HCT116 (cell line): ENCODE results near the gene GCSAM. TPM values are rescaled to one million over a fixed set of nuclear protein-coding genes. Genes with fewer than 3 reads are reported as not detected.

Experiments used
- ATAC-seq: fragments of 200-7000 bp; cut with Tn5 transposase; 2 replicates; pipeline ENCODE4 v1.9.1; 2020; ENCODE audit warnings: mild to moderate bottlenecking, moderate library complexity
- BruUV-seq: library from RNA; stranded (reverse); fragments of 400-500 nt; replicated peaks from 2 replicates; lab custom pipeline; 2021; lab: Mats Ljungman, UMichigan
- CTCF ChIA-PET: fragments of 300-600 bp; sonication (Branson Sonifier 250); formaldehyde crosslinking; loops from one replicate; lab custom pipeline; 2021; ENCODE audit warnings: antibody characterized with exemption; lab: Charles Lee
- POLR2A ChIA-PET: fragments of 300-600, 350-600 bp; sonication (Branson Sonifier 250); formaldehyde crosslinking; loops from one replicate; lab custom pipeline; 2021; ENCODE audit warnings: antibody characterized with exemption; lab: Charles Lee
- RAD21 ChIA-PET, 2 experiments: fragments of 300-600 bp; sonication (Branson Sonifier 250); formaldehyde crosslinking; loops; one replicate each; lab custom pipeline; 2023; ENCODE audit warnings: low total read pairs in 2 of 2; ENCODE audit not compliant: uncharacterized antibody in 2 of 2, unreplicated experiment in 2 of 2, low non-redundant PET in 1 of 2; lab: Charles Lee
- DNase-seq: peaks from one replicate; pipeline ENCODE4 v3.0.0-alpha.2; 2010; ENCODE audit warnings: low read depth, low spot score
- H2AFZ ChIP-seq: fragments of 200-600 bp; shearing (Covaris generic), sonication (generic); 2 replicates; pipeline ENCODE4 v1.6.1; 2017; ENCODE audit warnings: low read depth, mixed run types, mixed read lengths, antibody characterized with exemption, low read length; ENCODE audit not compliant: poor library complexity, severe bottlenecking
- H3K27ac ChIP-seq: 2 replicates; pipeline ENCODE4 v1.5.1; 2012; ENCODE audit warnings: low read depth, low read length
- H3K27me3 ChIP-seq: fragments of 200-600 bp; sonication (generic); 2 replicates; pipeline ENCODE4 v1.6.1; 2016; ENCODE audit warnings: mixed run types, low read length, mixed read lengths; ENCODE audit not compliant: insufficient read depth
- H3K36me3 ChIP-seq, 2 experiments: fragments of 200-500 bp in 1 of 2; fragments of 200-600 bp in 1 of 2; sonication (Bioruptor generic) in 1 of 2; sonication (generic) in 1 of 2; 2 replicates each; pipeline versions ENCODE4 v1.5.1 to v1.6.1; 2014 to 2016; ENCODE audit warnings: low read length in 2 of 2, inconsistent platforms in 1 of 2, mixed read lengths in 1 of 2, mixed run types in 1 of 2; ENCODE audit not compliant: insufficient read depth in 2 of 2, control insufficient read depth in 1 of 2
- H3K4me1 ChIP-seq, 2 experiments: fragments of 200-600 bp in 1 of 2; sonication (generic) in 1 of 2; 2 replicates each; pipeline versions ENCODE4 v1.5.1 to v1.6.1; 2012 to 2017; ENCODE audit warnings: low read length in 2 of 2, inconsistent platforms in 1 of 2, mild to moderate bottlenecking in 1 of 2, mixed read lengths in 1 of 2, mixed run types in 1 of 2, moderate library complexity in 1 of 2; ENCODE audit not compliant: insufficient read depth in 2 of 2, control insufficient read depth in 1 of 2
- H3K4me2 ChIP-seq: fragments of 200-600 bp; sonication (generic); 2 replicates; pipeline ENCODE4 v1.6.1; 2017; ENCODE audit warnings: mixed run types, low read length, mixed read lengths
- H3K4me3 ChIP-seq, 2 experiments: fragments of 200-600 bp in 1 of 2; sonication (generic) in 1 of 2; replicated peaks in 1 of 2; 2 replicates each; pipeline ENCODE4 v1.5.1; 2011 to 2016; ENCODE audit warnings: low read length in 2 of 2, control low read depth in 1 of 2, low read depth in 1 of 2, mild to moderate bottlenecking in 1 of 2, mixed read lengths in 1 of 2, mixed run types in 1 of 2
- H3K79me2 ChIP-seq: fragments of 200-600 bp; sonication (generic); 2 replicates; pipeline ENCODE4 v1.6.1; 2017; ENCODE audit warnings: mild to moderate bottlenecking, mixed run types, low read length, moderate library complexity, mixed read lengths; ENCODE audit not compliant: insufficient read depth
- H3K9ac ChIP-seq: fragments of 200-600 bp; sonication (generic); 2 replicates; pipeline ENCODE4 v1.6.1; 2016; ENCODE audit warnings: low read length, mixed read lengths
- H3K9me2 ChIP-seq: fragments of 200-600 bp; sonication (generic), shearing (Covaris generic); 2 replicates; pipeline ENCODE4 v1.6.1; 2017; ENCODE audit warnings: mixed run types, mild to moderate bottlenecking, moderate library complexity; ENCODE audit not compliant: insufficient read depth
- H3K9me3 ChIP-seq, 2 experiments: fragments of 200-500 bp in 1 of 2; fragments of 200-600 bp in 1 of 2; sonication (Bioruptor generic) in 1 of 2; sonication (generic) in 1 of 2; 2 replicates each; pipeline ENCODE4 v1.6.1; 2014 to 2017; ENCODE audit warnings: low read length in 2 of 2, mixed read lengths in 2 of 2, inconsistent platforms in 1 of 2, low read depth in 1 of 2, mild to moderate bottlenecking in 1 of 2, mixed run types in 1 of 2, moderate library complexity in 1 of 2; ENCODE audit not compliant: control insufficient read depth in 1 of 2, insufficient read depth in 1 of 2
- H4K20me1 ChIP-seq: fragments of 200-600 bp; sonication (generic), shearing (Covaris generic); 2 replicates; pipeline ENCODE4 v1.6.1; 2017; ENCODE audit warnings: mixed run types, mild to moderate bottlenecking, moderate library complexity; ENCODE audit not compliant: insufficient read depth
- CBX3 ChIP-seq: IDR thresholded peaks from 2 replicates; pipeline ENCODE4 v1.6.1; 2012; ENCODE audit warnings: low read depth
- CEBPB ChIP-seq: IDR thresholded peaks from 2 replicates; pipeline ENCODE4 v1.6.1; 2012; ENCODE audit warnings: low read depth
- EGR1 ChIP-seq: IDR thresholded peaks from 2 replicates; pipeline ENCODE4 v1.6.1; 2012; ENCODE audit warnings: low read depth
- EZH2phosphoT487 ChIP-seq: fragments of 200-600 bp; IDR thresholded peaks from 2 replicates; pipeline ENCODE4 v1.6.1; 2018; ENCODE audit warnings: antibody characterized with exemption, borderline replicate concordance
- FOSL1 ChIP-seq: IDR thresholded peaks from 2 replicates; pipeline ENCODE4 v1.6.1; 2012; ENCODE audit warnings: low read depth
- JUND ChIP-seq: IDR thresholded peaks from 2 replicates; pipeline ENCODE4 v1.6.1; 2012
- POLR2A ChIP-seq: IDR thresholded peaks from 2 replicates; pipeline ENCODE4 v1.7.0; 2011; ENCODE audit warnings: borderline replicate concordance; ENCODE audit not compliant: insufficient read depth, insufficient read length; ENCODE audit errors: extremely low read depth
- POLR2AphosphoS5 ChIP-seq: IDR thresholded peaks from 2 replicates; pipeline ENCODE4 v1.6.1; 2011; ENCODE audit warnings: mild to moderate bottlenecking, low read depth, low read length, moderate library complexity
- RAD21 ChIP-seq: IDR thresholded peaks from 2 replicates; pipeline ENCODE4 v1.6.1; 2012; ENCODE audit warnings: low read depth, mild to moderate bottlenecking
- SP1 ChIP-seq: IDR thresholded peaks from 2 replicates; pipeline ENCODE4 v1.6.1; 2012; ENCODE audit warnings: low read depth
- SRF ChIP-seq: IDR thresholded peaks from 2 replicates; pipeline ENCODE4 v1.6.1; 2012; ENCODE audit warnings: low read depth
- TCF7L2 ChIP-seq: IDR thresholded peaks from 2 replicates; pipeline ENCODE4 v1.7.0; 2011; ENCODE audit warnings: borderline replicate concordance, inconsistent platforms; ENCODE audit not compliant: insufficient read depth, insufficient read length; ENCODE audit errors: extremely low read depth
- YY1 ChIP-seq: IDR thresholded peaks from 2 replicates; pipeline ENCODE4 v1.6.1; 2011; ENCODE audit warnings: low read length, low read depth, moderate library complexity, mild to moderate bottlenecking; ENCODE audit not compliant: insufficient replicate concordance; ENCODE audit errors: extremely low read depth
- ZFX ChIP-seq: fragments of 450-650 bp; IDR thresholded peaks from 2 replicates; pipeline ENCODE4 v1.6.1; 2017
- intact Hi-C: fragments of 100-400 bp; cut with micrococcal nuclease; formaldehyde crosslinking; loops from 2 replicates; pipeline ENCODE4 v1.10.0; 2022
- total RNA-seq: library from RNA; stranded (reverse); gene quantifications from one replicate; pipeline ENCODE4 v1.2.1, GENCODE V29; 2021; ENCODE audit not compliant: unreplicated experiment
- TF ChIP-seq, protein P1 (sequence below): IDR thresholded peaks from 2 replicates; pipeline ENCODE4 v1.6.1; 2012
- TF ChIP-seq, protein P2 (sequence below), 3 experiments: fragments of 200-600 bp in 1 of 3; sonication (generic) in 1 of 3; IDR thresholded peaks in 2 of 3; conservative IDR thresholded peaks in 1 of 3; 2 replicates each; pipeline ENCODE4 v1.5.1; 2012 to 2017; ENCODE audit warnings: low read depth in 2 of 3, low read length in 2 of 3, antibody characterized with exemption in 1 of 3, borderline replicate concordance in 1 of 3, control low read depth in 1 of 3, mild to moderate bottlenecking in 1 of 3, mixed read lengths in 1 of 3, mixed run types in 1 of 3, moderate library complexity in 1 of 3; ENCODE audit not compliant: insufficient read depth in 1 of 3

The GCSAM gene
- total RNA-seq, 1 experiment from 2014 or later, result not detected

DNA sequence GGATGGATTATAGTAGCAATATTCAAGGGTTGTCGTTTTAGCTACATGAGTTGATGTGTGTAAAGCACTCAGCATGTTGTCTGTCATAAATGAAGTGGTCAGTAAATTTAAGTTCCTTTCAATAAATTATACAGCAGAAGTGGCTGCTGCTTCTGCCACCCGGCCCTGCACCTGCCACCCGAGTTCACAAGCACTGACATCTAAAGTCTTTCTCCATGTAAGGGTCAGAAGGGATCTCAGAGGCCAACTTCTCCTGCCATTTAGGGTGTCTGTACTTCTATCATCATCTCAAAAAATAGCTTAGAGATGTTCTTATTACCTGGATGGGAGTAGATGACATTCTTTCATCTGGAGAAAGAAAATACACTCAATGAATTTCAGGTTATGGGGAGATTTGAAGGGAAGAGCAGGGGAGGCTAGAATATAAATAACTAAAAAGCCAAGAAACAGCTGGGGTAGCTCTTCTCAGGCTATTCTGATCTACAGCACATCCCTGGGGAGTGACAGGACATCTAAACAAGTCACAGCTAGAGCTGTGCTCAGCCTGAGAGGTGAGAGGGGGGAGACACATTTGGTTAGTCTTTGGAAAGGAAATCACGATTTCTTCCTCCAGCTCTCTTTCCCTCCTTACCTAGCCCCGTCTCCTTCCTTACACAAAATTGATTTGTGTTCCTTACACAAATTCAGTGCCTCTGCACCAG lies 8.0 kb downstream of the GCSAM start:
- TF ChIP-seq, protein P1, sequence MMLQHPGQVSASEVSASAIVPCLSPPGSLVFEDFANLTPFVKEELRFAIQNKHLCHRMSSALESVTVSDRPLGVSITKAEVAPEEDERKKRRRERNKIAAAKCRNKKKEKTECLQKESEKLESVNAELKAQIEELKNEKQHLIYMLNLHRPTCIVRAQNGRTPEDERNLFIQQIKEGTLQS, result no peak
- TF ChIP-seq POLR2A (no peak), TCF7L2 (no peak), SP1 (no peak), POLR2AphosphoS5 (no peak), RAD21 (no peak), EGR1 (no peak), JUND (no peak), CEBPB (no peak), EZH2phosphoT487 (no peak), SRF (no peak), FOSL1 (no peak), ZFX (no peak), YY1 (no peak), CBX3 (no peak)
- TF ChIP-seq, protein P2, sequence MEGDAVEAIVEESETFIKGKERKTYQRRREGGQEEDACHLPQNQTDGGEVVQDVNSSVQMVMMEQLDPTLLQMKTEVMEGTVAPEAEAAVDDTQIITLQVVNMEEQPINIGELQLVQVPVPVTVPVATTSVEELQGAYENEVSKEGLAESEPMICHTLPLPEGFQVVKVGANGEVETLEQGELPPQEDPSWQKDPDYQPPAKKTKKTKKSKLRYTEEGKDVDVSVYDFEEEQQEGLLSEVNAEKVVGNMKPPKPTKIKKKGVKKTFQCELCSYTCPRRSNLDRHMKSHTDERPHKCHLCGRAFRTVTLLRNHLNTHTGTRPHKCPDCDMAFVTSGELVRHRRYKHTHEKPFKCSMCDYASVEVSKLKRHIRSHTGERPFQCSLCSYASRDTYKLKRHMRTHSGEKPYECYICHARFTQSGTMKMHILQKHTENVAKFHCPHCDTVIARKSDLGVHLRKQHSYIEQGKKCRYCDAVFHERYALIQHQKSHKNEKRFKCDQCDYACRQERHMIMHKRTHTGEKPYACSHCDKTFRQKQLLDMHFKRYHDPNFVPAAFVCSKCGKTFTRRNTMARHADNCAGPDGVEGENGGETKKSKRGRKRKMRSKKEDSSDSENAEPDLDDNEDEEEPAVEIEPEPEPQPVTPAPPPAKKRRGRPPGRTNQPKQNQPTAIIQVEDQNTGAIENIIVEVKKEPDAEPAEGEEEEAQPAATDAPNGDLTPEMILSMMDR (IDR thresholded peaks at IDR 0.05 in 2 of 3, conservative IDR thresholded peaks at IDR 0.05 in 1 of 3; ENCODE audit: borderline replicate concordance in 1 of 3, insufficient read depth in 1 of 3, low read depth in 2 of 3, low read length in 2 of 3), result no peak
- TF ChIP-seq, all 23 proteins: peak for 0
- Histone ChIP-seq H4K20me1 (no peaks in the 10 kb centered on the region), H3K9me2 (no peaks in the 10 kb centered on the region), H3K4me3 (no peak overlapping the region), H3K79me2 (no peaks in the 10 kb centered on the region), H2AFZ (no peak overlapping the region), H3K36me3 (peaks cover 4 to 7% of the 10 kb centered on the region in 2 experiments; a peak in 2 of 4 replicates), H3K9ac (no peak overlapping the region), H3K9me3 (no peaks in the 10 kb centered on the region), H3K4me1 (no peaks in the 10 kb centered on the region), H3K27me3 (no peaks in the 10 kb centered on the region), H3K4me2 (no peak overlapping the region), H3K27ac (no peak overlapping the region)
- no TSS peak for BruUV-seq
- DNase-seq (no peak), ATAC-seq (no peak)
- intact Hi-C loops, result no loop called here
- POLR2A ChIA-PET, result no interaction called here
- CTCF ChIA-PET, result interaction anchor here (0.7 kb wide), 1 partner anchor 13 kb away, joined by 3 read pairs; no protein-coding TSS in a partner anchor
- RAD21 ChIA-PET, result no interaction called here
